SK-N-SH (cell line): Measurements from ENCODE around the gene LILRB3. TPM values are rescaled to one million over a fixed set of nuclear protein-coding genes. Genes with fewer than 3 reads are reported as not detected.

ENCODE experiments used
- CTCF ChIA-PET: fragments of 300-600, 350-600 bp; formaldehyde crosslinking; extraction: SDS; loops from one replicate; lab custom pipeline; 2021; lab: Yijun Ruan, JAX
- POLR2A ChIA-PET: fragments of 350-600 bp; sonication (Branson Sonifier 250); formaldehyde crosslinking; extraction: SDS; loops from one replicate; lab custom pipeline; 2020; ENCODE audit warnings: antibody characterized with exemption, inconsistent platforms; lab: Yijun Ruan, JAX
- DNase-seq: peaks from one replicate; pipeline ENCODE4 v3.0.0; 2012
- H2AFZ ChIP-seq: fragments of 200-600 bp; sonication (generic); 2 replicates; pipeline ENCODE4 v1.8.1; 2016; ENCODE audit warnings: antibody characterized with exemption, mild to moderate bottlenecking, low read depth
- H3F3A ChIP-seq: fragments of 200-600 bp; sonication (generic); replicated peaks from 2 replicates; pipeline ENCODE3; 2016; ENCODE audit warnings: antibody characterized with exemption, mild to moderate bottlenecking; ENCODE audit not compliant: insufficient read depth
- H3K27ac ChIP-seq, 2 experiments: fragments of 200-500 bp in 1 of 2; fragments of 200-600 bp in 1 of 2; sonication (Bioruptor generic) in 1 of 2; sonication (generic), shearing (Covaris generic) in 1 of 2; 2 replicates each; pipeline versions ENCODE4 v1.5.1 to v1.6.1; 2014 to 2016; ENCODE audit warnings: low read depth in 2 of 2, inconsistent platforms in 1 of 2, low read length in 1 of 2, mild to moderate bottlenecking in 1 of 2, mixed read lengths in 1 of 2
- H3K27me3 ChIP-seq: fragments of 200-600 bp; sonication (generic), shearing (Covaris generic); 2 replicates; pipeline ENCODE4 v1.6.1; 2016; ENCODE audit warnings: mixed run types; ENCODE audit not compliant: insufficient read depth
- H3K36me3 ChIP-seq, 2 experiments: fragments of 200-500 bp in 1 of 2; fragments of 200-600 bp in 1 of 2; sonication (Bioruptor generic) in 1 of 2; sonication (generic) in 1 of 2; replicated peaks in 1 of 2; 2 replicates each; pipeline versions ENCODE3 to v1.5.1; 2014 to 2016; ENCODE audit warnings: low read length in 1 of 2, mild to moderate bottlenecking in 1 of 2; ENCODE audit not compliant: insufficient read depth in 2 of 2, control insufficient read depth in 1 of 2
- H3K4me1 ChIP-seq, 2 experiments: fragments of 200-500 bp in 1 of 2; fragments of 200-600 bp in 1 of 2; sonication (Bioruptor generic) in 1 of 2; sonication (generic), shearing (Covaris generic) in 1 of 2; 2 replicates each; pipeline versions ENCODE4 v1.5.1 to v1.6.1; 2014 to 2016; ENCODE audit warnings: low read depth in 1 of 2, low read length in 1 of 2, mixed run types in 1 of 2; ENCODE audit not compliant: insufficient read depth in 2 of 2, control insufficient read depth in 1 of 2
- H3K4me2 ChIP-seq: fragments of 200-600 bp; sonication (generic), shearing (Covaris generic); 2 replicates; pipeline ENCODE4 v1.6.1; 2017; ENCODE audit warnings: mixed run types
- H3K4me3 ChIP-seq, 2 experiments: fragments of 200-500 bp in 1 of 2; fragments of 200-600 bp in 1 of 2; sonication (Bioruptor generic) in 1 of 2; sonication (generic), shearing (Covaris generic) in 1 of 2; 2 replicates each; pipeline versions ENCODE4 v1.5.1 to v1.8.1; 2014 to 2016; ENCODE audit warnings: low read depth in 2 of 2, inconsistent platforms in 1 of 2, low read length in 1 of 2, mild to moderate bottlenecking in 1 of 2, mixed read lengths in 1 of 2, moderate library complexity in 1 of 2
- H3K79me2 ChIP-seq: fragments of 200-600 bp; sonication (generic); 2 replicates; pipeline ENCODE4 v1.8.1; 2017; ENCODE audit warnings: mild to moderate bottlenecking; ENCODE audit not compliant: insufficient read depth
- H3K9ac ChIP-seq: fragments of 200-600 bp; sonication (generic); 2 replicates; pipeline ENCODE4 v1.6.1; 2017; ENCODE audit warnings: mixed run types
- H3K9me2 ChIP-seq: fragments of 200-600 bp; sonication (generic); 2 replicates; pipeline ENCODE4 v1.6.1; 2017; ENCODE audit warnings: mixed run types
- H3K9me3 ChIP-seq: fragments of 200-600 bp; sonication (generic); 2 replicates; pipeline ENCODE4 v1.6.1; 2017; ENCODE audit warnings: mixed run types, mild to moderate bottlenecking, moderate library complexity
- H4K20me1 ChIP-seq: fragments of 200-600 bp; sonication (generic); 2 replicates; pipeline ENCODE4 v1.6.1; 2017; ENCODE audit warnings: mild to moderate bottlenecking, mixed run types; ENCODE audit not compliant: insufficient read depth
- CHD2 ChIP-seq: fragments of 150-350 bp; IDR thresholded peaks from 2 replicates; pipeline ENCODE4 v1.6.1; 2018; ENCODE audit warnings: low read length; ENCODE audit not compliant: partially characterized antibody
- ELF1 ChIP-seq: IDR thresholded peaks from 2 replicates; pipeline ENCODE4 v1.4.0; 2012
- EP300 ChIP-seq, 2 experiments: IDR thresholded peaks; 2 replicates each; pipeline versions ENCODE4 v1.4.0 to v1.6.1; 2012; ENCODE audit warnings: borderline replicate concordance in 1 of 2, low read depth in 1 of 2, low read length in 1 of 2
- FOXM1 ChIP-seq: IDR thresholded peaks from 2 replicates; pipeline ENCODE4 v1.4.0; 2012; ENCODE audit warnings: low read depth, mild to moderate bottlenecking
- GABPA ChIP-seq: IDR thresholded peaks from 2 replicates; pipeline ENCODE4 v1.4.0; 2012; ENCODE audit warnings: low read depth, mild to moderate bottlenecking
- JUND ChIP-seq: IDR thresholded peaks from 2 replicates; pipeline ENCODE4 v1.4.0; 2012
- MEF2A ChIP-seq: IDR thresholded peaks from 2 replicates; pipeline ENCODE4 v1.4.0; 2012; ENCODE audit warnings: low read depth, borderline replicate concordance
- NFIC ChIP-seq: IDR thresholded peaks from 2 replicates; pipeline ENCODE4 v1.4.0; 2012; ENCODE audit warnings: borderline replicate concordance
- NRF1 ChIP-seq: IDR thresholded peaks from 2 replicates; pipeline ENCODE4 v1.6.1; 2012; ENCODE audit warnings: low read depth, mild to moderate bottlenecking, low read length
- RXRA ChIP-seq: IDR thresholded peaks from 2 replicates; pipeline ENCODE4 v1.4.0; 2012; ENCODE audit warnings: low read depth, mild to moderate bottlenecking, borderline replicate concordance
- SIN3A ChIP-seq: IDR thresholded peaks from 2 replicates; pipeline ENCODE4 v1.6.1; 2012; ENCODE audit warnings: low read depth, mild to moderate bottlenecking, low read length, moderate library complexity, borderline replicate concordance
- TEAD4 ChIP-seq: IDR thresholded peaks from 2 replicates; pipeline ENCODE4 v1.4.0; 2012; ENCODE audit warnings: mild to moderate bottlenecking, borderline replicate concordance; ENCODE audit not compliant: insufficient read depth
- WGBS: methylation state at CpG from one replicate; pipeline ENCODE4 v1.1.6; 2017; ENCODE audit warnings: low lambda C conversion rate; 5-methylcytosine and 5-hydroxymethylcytosine counted together
- polyA plus RNA-seq, 3 experiments: library from polyadenylated mRNA; depleted of rRNA; stranded (reverse); fragments of >200 nt; gene quantifications; 2 replicates each; pipeline ENCODE4 v1.2.3, GENCODE V29; 2012
- TF ChIP-seq, protein P1 (sequence below): IDR thresholded peaks from 2 replicates; pipeline ENCODE4 v1.6.1; 2012; ENCODE audit warnings: mild to moderate bottlenecking, low read depth, low read length, moderate library complexity
- TF ChIP-seq, protein P2 (sequence below): IDR thresholded peaks from 2 replicates; pipeline ENCODE4 v1.4.0; 2012; ENCODE audit warnings: low read depth, borderline replicate concordance
- TF ChIP-seq, protein P3 (sequence below): IDR thresholded peaks from 2 replicates; pipeline ENCODE4 v1.4.0; 2012; ENCODE audit warnings: low read depth
- TF ChIP-seq, protein P4 (sequence below): IDR thresholded peaks from 2 replicates; pipeline ENCODE4 v1.4.0; 2012; ENCODE audit warnings: low read depth, borderline replicate concordance

Gene LILRB3
- polyA plus RNA-seq, 1 of the 3 experiments (the other 2 are of a cell fraction) = not detected

DNA sequence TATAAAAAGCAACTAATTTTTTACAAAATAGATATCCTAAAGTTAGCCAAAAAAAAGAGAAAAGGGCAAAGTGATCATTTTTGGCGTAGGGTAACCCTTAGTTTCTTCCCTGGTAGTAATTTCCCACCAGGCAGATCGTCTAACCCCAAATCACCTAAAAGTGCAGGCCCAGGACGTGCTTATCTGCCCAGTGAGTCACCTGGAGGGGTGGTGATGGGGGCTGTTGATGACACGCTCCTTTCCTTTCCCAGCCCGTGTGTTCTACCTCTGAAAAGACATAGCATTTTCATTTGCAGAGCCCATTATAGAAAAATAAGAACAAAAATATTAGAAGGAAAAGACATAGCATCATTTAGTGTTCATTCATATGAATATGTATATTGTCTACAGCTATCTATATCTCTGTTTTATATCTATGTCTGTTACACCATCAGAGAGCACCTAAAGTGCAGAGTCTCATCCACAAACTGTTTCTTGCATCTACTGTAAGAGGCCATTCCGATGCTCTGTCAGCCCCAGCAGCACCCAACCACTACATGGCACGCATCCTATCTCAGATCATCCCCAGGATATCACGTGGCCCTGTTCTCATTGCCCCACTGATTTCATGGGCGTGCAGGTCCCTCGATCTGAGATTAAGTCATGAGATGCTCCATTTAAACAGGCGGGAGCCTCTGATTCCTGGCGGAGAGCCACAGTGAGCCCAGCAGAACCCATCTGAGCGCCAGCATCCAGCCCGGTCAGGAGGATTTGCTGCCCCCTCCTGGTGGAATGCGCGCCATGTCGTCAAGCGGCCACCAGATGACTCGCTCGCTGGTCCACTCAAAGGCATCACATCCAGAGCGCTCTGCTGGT lies 8.5 kb upstream of the LILRB3 start (continued):
- TF ChIP-seq, protein P1, sequence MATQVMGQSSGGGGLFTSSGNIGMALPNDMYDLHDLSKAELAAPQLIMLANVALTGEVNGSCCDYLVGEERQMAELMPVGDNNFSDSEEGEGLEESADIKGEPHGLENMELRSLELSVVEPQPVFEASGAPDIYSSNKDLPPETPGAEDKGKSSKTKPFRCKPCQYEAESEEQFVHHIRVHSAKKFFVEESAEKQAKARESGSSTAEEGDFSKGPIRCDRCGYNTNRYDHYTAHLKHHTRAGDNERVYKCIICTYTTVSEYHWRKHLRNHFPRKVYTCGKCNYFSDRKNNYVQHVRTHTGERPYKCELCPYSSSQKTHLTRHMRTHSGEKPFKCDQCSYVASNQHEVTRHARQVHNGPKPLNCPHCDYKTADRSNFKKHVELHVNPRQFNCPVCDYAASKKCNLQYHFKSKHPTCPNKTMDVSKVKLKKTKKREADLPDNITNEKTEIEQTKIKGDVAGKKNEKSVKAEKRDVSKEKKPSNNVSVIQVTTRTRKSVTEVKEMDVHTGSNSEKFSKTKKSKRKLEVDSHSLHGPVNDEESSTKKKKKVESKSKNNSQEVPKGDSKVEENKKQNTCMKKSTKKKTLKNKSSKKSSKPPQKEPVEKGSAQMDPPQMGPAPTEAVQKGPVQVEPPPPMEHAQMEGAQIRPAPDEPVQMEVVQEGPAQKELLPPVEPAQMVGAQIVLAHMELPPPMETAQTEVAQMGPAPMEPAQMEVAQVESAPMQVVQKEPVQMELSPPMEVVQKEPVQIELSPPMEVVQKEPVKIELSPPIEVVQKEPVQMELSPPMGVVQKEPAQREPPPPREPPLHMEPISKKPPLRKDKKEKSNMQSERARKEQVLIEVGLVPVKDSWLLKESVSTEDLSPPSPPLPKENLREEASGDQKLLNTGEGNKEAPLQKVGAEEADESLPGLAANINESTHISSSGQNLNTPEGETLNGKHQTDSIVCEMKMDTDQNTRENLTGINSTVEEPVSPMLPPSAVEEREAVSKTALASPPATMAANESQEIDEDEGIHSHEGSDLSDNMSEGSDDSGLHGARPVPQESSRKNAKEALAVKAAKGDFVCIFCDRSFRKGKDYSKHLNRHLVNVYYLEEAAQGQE = no peak
- no peak for TF ChIP-seq ELF1
- peak; percentile 51; the same call in 1 of the 2 replicates for TF ChIP-seq NFIC
- no peak for TF ChIP-seq SIN3A
- no peak for TF ChIP-seq GABPA
- TF ChIP-seq, protein P2, sequence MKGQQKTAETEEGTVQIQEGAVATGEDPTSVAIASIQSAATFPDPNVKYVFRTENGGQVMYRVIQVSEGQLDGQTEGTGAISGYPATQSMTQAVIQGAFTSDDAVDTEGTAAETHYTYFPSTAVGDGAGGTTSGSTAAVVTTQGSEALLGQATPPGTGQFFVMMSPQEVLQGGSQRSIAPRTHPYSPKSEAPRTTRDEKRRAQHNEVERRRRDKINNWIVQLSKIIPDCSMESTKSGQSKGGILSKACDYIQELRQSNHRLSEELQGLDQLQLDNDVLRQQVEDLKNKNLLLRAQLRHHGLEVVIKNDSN = peak; percentile 60; the same call in 1 of the 2 replicates
- no peak for TF ChIP-seq NRF1
- TF ChIP-seq EP300 (IDR thresholded peaks at IDR 0.05; ENCODE audit: borderline replicate concordance in 1 of 2, low read depth in 1 of 2, low read length in 1 of 2) = no peak
- TF ChIP-seq TEAD4 = no peak
- TF ChIP-seq CHD2 = peak; percentile 26
- no peak for TF ChIP-seq MEF2A

DNA sequence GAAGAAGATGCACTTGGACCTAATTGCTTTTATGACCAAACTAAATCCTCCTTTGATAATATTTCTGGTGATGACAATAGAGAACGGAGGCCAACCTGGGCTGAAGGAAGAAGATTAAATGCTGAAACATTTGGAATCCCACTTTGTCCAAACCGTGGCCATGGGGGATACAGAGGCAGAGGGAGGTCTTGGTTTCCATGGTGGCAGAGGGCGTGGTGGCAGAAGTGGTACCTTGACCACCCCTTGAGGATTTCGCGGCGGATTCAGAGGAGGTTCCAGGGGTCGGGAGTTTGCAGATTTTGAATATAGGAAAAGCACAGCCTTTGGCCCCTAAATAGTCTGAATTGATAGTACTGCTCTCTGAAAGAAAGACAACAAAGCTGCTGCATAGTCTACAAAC lies 7.2 kb upstream of the LILRB3 start:
- Histone ChIP-seq H3K4me3 (no peak overlapping the region), H2AFZ (no peak overlapping the region), H3K9ac (no peak overlapping the region), H3K9me2 (no peaks in the 10 kb centered on the region), H3K27me3 (peaks cover 7% of the 10 kb centered on the region; the same call in 1 of the 2 replicates), H3K27ac (no peak overlapping the region), H3K36me3 (no peaks in the 10 kb centered on the region), H3K4me2 (no peak overlapping the region), H3F3A (no peaks in the 10 kb centered on the region), H3K4me1 (peaks cover 0 to 2% of the 10 kb centered on the region in 2 experiments; a peak in 1 of 4 replicates), H3K79me2 (no peaks in the 10 kb centered on the region), H3K9me3 (no peaks in the 10 kb centered on the region), H4K20me1 (no peaks in the 10 kb centered on the region)
- WGBS = 51% methylated on average over 7 of the region's 7 CpGs
- TF ChIP-seq, protein P3, sequence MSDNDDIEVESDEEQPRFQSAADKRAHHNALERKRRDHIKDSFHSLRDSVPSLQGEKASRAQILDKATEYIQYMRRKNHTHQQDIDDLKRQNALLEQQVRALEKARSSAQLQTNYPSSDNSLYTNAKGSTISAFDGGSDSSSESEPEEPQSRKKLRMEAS = no peak
- TF ChIP-seq JUND (no peak), RXRA (no peak), ELF1 (no peak), FOXM1 (no peak), EP300 (IDR thresholded peaks at IDR 0.05; ENCODE audit: borderline replicate concordance in 1 of 2, low read depth in 1 of 2, low read length in 1 of 2) (no peak)
- TF ChIP-seq, protein P4, sequence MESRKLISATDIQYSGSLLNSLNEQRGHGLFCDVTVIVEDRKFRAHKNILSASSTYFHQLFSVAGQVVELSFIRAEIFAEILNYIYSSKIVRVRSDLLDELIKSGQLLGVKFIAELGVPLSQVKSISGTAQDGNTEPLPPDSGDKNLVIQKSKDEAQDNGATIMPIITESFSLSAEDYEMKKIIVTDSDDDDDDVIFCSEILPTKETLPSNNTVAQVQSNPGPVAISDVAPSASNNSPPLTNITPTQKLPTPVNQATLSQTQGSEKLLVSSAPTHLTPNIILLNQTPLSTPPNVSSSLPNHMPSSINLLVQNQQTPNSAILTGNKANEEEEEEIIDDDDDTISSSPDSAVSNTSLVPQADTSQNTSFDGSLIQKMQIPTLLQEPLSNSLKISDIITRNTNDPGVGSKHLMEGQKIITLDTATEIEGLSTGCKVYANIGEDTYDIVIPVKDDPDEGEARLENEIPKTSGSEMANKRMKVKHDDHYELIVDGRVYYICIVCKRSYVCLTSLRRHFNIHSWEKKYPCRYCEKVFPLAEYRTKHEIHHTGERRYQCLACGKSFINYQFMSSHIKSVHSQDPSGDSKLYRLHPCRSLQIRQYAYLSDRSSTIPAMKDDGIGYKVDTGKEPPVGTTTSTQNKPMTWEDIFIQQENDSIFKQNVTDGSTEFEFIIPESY = no peak
- CTCF ChIA-PET = interaction anchor here (0.7 kb wide), 1 partner anchor 66 kb away, joined by 4 read pairs; no protein-coding TSS in a partner anchor
- POLR2A ChIA-PET = no interaction called here
- no peak for DNase-seq
